Activated CD8-positive, alpha-beta memory T cell treated with anti-CD3 and anti-CD28 coated beads, Interleukin-2, amount 10 ng/mL, durations not matched to agents 7 days and 5 days (primary cell): ENCODE results near the gene TMEM125. TPM values are rescaled to one million over a fixed set of nuclear protein-coding genes. Genes with fewer than 3 reads are reported as not detected.

Source experiments
- ATAC-seq: fragments of 150-1000 bp; cut with Tn5 transposase; one replicate; pipeline ENCODE4 v1.10.0; 2021; ENCODE audit warnings: moderate library complexity
- CTCF ChIA-PET: fragments of 350-600 bp; sonication (Branson Sonifier 250); formaldehyde crosslinking; loops from one replicate; lab custom pipeline; 2021; ENCODE audit warnings: antibody characterized with exemption; lab: Charles Lee
- DNase-seq: peaks from one replicate; pipeline ENCODE4 v3.0.0-alpha.2; 2020
- H3K27ac Mint-ChIP-seq: one replicate; pipeline ENCODE4 v1.8.0; 2021; ENCODE audit warnings: mild to moderate bottlenecking, mixed read lengths
- H3K27me3 Mint-ChIP-seq: one replicate; pipeline ENCODE4 v1.8.0; 2021; ENCODE audit warnings: mixed read lengths
- H3K36me3 Mint-ChIP-seq: one replicate; pipeline ENCODE4 v1.8.0; 2021; ENCODE audit warnings: mild to moderate bottlenecking, mixed read lengths
- H3K4me1 Mint-ChIP-seq: one replicate; pipeline ENCODE4 v1.8.0; 2021; ENCODE audit warnings: mixed read lengths
- H3K4me3 Mint-ChIP-seq: one replicate; pipeline ENCODE4 v1.8.0; 2021; ENCODE audit warnings: mild to moderate bottlenecking, moderate library complexity, mixed read lengths
- H3K9me3 Mint-ChIP-seq: one replicate; pipeline ENCODE4 v1.8.0; 2022; ENCODE audit warnings: low read depth, mixed read lengths
- total RNA-seq, 2 experiments: library from RNA; stranded (reverse); gene quantifications; one replicate each; pipeline ENCODE4 v1.2.3, GENCODE V29; 2021

TMEM125 gene
- total RNA-seq, 2 experiments from 2014 or later, result not detected

DNA sequence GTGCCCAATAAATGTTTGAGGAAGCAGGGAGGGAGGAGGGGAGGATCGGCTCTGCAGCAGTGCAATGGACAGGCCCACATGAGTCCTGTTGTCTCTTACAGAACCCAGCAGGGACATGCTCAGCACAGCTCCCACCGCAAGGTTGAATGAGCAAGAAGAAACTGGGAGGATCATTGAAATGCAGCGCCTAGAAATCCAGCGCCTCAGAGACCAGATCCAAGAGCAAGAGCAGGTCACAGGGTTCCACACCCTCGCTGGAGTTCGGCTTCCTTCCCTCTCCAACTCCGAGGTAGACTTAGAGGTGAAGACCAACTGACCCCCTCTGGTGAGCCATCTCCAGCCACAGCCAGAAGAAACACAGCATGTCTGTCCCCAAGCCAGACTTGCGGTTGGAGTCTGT, 15.9 kb upstream of the TMEM125 start:
- Mint-ChIP-seq H3K4me1 (no peaks in the 10 kb centered on the region), H3K27ac (no peak overlapping the region), H3K9me3 (no peaks in the 10 kb centered on the region), H3K36me3 (no peaks in the 10 kb centered on the region), H3K27me3 (peaks cover 30% of the 10 kb centered on the region), H3K4me3 (no peak overlapping the region)
- CTCF ChIA-PET, result no interaction called here
- DNase-seq (no peak), ATAC-seq (no peak)

DNA sequence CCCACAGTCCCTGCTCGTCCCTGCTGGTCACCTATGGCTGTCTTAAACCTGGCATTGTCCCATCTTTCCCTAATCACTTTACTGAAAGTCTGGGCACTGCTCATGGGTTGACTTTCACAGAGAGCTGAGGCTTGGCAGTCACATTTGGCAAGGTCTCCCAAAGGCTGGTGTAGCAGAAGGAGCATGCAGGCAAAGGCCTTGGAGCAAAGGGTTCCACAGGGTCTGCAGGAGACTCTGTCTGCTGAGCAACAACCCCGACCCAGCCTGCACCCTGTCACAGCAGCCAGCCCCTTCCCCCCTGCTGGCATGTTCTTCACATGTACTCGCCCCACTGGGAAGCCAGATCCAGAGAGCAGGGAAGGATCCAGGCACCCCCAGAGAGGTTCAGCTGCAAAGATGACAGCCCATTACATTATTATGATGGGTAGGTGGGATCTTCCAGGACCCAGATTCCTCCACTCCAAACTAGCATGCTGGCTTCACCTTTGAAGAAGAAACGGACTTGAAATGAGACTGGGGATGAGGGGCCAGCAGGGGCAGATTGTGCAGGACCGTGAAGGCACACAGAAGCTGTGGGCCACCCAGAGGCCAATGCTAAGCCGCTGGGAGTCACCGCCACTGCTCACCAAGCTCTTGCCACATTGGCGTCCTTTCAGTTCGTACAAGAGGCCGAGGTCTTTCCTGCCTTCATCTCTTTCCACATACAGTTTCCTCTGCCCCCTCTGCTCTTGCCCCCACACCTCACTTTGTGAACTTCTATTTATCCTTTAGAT, 14.2 kb upstream of the TMEM125 start:
- Mint-ChIP-seq H3K4me1 (no peaks in the 10 kb centered on the region), H3K27ac (no peak overlapping the region), H3K36me3 (no peaks in the 10 kb centered on the region), H3K27me3 (peaks cover 26% of the 10 kb centered on the region), H3K4me3 (no peak overlapping the region), H3K9me3 (no peaks in the 10 kb centered on the region)
- DNase-seq, result peak; percentile 33
- no peak for ATAC-seq
- CTCF ChIA-PET, result no interaction called here

DNA sequence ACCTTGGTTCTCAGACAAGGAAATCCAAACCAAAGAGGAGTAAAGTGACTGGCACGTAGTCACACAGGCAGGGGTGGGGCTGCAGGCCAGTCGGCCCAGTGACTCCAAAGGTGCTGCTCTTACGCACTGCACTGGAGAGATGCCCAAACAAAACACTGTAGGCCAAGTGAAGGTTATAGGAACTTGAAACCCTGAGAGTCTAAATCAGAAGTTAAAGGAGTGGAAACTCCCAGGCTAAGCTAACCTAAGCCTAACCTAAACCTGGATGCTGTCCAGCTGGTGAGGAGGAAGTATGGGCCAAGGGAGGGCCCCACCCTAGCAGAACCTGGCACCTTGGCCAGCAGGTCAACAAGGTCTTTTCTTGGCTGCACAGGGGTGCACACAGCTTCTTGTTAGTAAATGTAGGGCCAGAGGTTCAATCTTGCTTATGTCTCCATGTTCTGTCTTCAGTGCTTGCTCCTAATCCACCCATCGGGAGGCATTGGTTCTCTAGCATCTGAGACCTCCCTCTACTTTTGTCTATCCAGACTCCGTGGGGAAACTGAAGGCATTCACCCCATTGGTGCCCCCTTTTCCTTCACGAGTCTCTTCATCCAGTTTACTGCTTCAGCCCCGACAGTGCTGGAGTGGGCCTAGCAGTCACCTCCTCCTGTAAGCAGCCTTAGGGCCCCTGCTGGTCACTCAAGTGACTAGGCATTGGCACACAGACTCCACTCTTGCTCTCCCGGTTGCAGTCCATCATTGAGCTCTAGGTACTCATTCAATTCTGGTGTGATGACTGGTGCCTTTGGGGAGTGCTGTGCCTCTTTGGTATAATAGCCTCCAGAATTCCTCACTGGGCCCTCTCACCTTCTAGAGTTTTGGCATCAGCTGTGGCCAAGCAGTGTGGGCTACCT, 12.9 kb upstream of the TMEM125 start:
- Mint-ChIP-seq H3K4me3 (no peak overlapping the region), H3K36me3 (no peaks in the 10 kb centered on the region), H3K4me1 (no peaks in the 10 kb centered on the region), H3K27ac (no peak overlapping the region), H3K27me3 (peaks cover 16% of the 10 kb centered on the region), H3K9me3 (no peaks in the 10 kb centered on the region)
- CTCF ChIA-PET, result no interaction called here
- ATAC-seq (no peak), DNase-seq (peak; percentile 23)

DNA sequence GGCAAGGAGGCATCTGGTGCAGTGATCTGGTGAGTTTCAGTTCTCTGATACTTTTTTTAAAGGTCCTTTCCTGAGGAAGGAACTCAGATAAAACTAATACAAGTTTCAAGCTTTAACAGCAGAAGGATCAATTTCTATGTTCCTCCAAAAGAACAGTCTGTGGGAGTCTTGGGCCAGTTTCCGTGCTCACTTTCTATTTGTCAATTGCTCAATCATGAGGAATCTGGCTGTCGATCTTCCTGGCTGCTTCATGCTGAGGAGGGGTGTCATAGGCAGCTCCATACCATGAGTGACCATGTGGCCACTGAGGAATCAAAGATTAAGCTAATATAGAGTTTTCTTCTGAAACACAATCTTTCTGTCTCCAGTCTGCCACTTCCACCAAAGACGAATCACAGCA, 11.4 kb upstream of the TMEM125 start:
- H3K4me3 Mint-ChIP-seq, result no peak overlapping the region
- no peaks in the 10 kb centered on the region for H3K9me3 Mint-ChIP-seq
- CTCF ChIA-PET, result no interaction called here
- peaks cover 4% of the 10 kb centered on the region for H3K27me3 Mint-ChIP-seq
- no peaks in the 10 kb centered on the region for H3K4me1 Mint-ChIP-seq
- H3K27ac Mint-ChIP-seq, result no peak overlapping the region
- ATAC-seq (no peak), DNase-seq (no peak)
- no peaks in the 10 kb centered on the region for H3K36me3 Mint-ChIP-seq

DNA sequence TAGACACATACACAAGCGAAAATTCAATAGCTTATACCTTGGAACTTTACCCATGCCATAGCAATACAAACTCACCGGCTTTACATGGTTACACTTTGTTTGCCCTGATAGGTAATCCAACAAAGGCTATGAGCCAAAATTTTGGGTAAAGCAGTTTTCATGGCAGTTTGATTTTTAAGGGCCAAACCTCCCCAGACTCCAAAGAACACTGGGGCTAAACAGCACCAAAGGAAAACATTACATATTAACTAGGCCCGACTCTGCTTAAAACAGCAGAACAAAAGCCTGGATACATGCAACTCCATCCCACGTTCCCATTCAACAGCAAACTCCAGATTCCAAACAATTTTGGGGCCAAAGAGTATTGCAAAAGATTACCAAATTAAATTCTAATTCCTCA, 4.4 kb upstream of the TMEM125 start:
- Mint-ChIP-seq H3K27me3 (peaks cover 23% of the 10 kb centered on the region), H3K4me3 (no peak overlapping the region), H3K4me1 (peaks cover under 1% of the 10 kb centered on the region), H3K27ac (no peak overlapping the region), H3K36me3 (peaks cover 3% of the 10 kb centered on the region), H3K9me3 (peaks cover 6% of the 10 kb centered on the region)
- CTCF ChIA-PET, result no interaction called here
- ATAC-seq (no peak), DNase-seq (no peak)

DNA sequence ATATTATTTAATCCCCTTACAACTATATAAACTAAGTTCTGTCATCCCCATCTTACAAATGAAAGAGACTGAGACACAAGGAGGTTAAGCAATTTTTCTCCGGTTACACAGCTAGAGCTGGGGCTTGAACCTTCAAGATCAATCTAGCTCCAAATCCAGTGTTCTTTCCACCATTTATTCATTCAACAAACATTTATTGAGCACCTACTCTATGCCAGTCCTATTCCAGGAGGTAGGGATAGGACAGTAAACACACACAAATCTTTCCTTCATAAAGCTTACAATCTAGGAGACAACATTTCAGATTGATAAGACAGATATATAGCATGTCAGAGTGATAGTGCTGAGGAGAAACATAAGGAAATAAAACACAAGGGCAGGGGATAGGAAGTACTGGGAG, 2.9 kb upstream of the TMEM125 start:
- H3K27ac Mint-ChIP-seq, result no peak overlapping the region
- CTCF ChIA-PET, result no interaction called here
- peaks cover 3% of the 10 kb centered on the region for H3K36me3 Mint-ChIP-seq
- DNase-seq (no peak), ATAC-seq (no peak)
- no peak overlapping the region for H3K4me3 Mint-ChIP-seq
- H3K4me1 Mint-ChIP-seq, result peaks cover 10% of the 10 kb centered on the region
- H3K9me3 Mint-ChIP-seq, result peaks cover 6% of the 10 kb centered on the region
- H3K27me3 Mint-ChIP-seq, result peaks cover 31% of the 10 kb centered on the region

DNA sequence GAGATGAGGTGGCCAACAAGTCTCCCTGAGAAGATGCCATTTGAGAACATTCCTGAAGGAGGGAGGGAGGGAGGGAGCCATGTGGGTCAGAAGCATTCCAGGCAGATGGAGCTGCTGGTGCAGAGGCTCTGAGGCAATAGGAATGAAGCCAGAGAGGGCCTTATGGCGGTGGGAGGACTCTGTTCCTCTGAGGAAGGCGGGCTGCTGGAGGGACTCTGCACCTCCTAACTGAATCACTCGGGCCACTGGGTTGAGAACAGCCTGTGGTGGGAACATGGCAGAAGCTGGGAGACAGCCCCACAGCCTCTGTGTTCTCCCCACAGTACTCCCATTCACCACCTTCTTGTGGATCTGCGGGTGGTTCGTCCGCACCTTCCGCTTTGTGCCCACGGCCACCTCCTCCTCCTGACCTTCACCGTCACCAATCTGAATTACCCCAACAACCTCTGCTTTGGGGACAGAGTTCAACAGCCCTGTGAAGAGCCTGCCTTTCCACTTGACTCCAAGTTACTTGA, 2.4 kb upstream of the TMEM125 start:
- Mint-ChIP-seq H3K27ac (no peak overlapping the region), H3K27me3 (peaks cover 31% of the 10 kb centered on the region), H3K36me3 (peaks cover 3% of the 10 kb centered on the region), H3K4me1 (peaks cover 10% of the 10 kb centered on the region), H3K9me3 (peaks cover 6% of the 10 kb centered on the region), H3K4me3 (no peak overlapping the region)
- DNase-seq (peak; percentile 37), ATAC-seq (no peak)
- CTCF ChIA-PET, result no interaction called here

DNA sequence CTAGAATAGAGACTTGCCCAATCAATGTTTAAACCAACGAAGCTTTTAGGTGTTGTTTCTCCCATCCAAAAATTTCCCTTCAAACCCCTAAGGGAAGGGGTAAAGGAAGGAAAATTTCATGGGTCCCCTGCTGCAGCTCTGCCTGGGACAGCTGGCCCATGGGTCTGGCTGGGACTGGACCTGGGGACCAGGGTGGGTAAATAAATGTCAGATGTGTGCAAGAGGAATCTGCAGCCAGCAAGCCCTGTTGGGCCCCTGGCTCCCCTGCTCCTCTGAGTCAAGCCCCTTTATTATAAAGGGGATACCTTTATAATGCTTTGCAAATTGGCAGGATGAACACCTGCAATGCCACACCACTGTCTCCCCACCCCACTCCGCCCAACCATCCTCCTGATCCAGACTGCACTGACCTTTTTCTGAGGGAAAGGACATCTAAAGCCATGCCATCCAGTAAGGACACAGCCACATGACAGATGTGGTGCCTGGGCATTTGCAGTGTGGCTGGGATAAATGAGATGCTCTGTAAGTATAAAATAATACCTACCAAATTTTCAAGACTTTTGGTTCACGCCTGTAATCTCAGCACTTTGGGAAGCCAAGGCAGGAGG, 1.9 kb upstream of the TMEM125 start:
- CTCF ChIA-PET, result interaction anchor here (0.9 kb wide), 1 partner anchor 146 kb away, joined by 4 read pairs; no protein-coding TSS in a partner anchor

DNA sequence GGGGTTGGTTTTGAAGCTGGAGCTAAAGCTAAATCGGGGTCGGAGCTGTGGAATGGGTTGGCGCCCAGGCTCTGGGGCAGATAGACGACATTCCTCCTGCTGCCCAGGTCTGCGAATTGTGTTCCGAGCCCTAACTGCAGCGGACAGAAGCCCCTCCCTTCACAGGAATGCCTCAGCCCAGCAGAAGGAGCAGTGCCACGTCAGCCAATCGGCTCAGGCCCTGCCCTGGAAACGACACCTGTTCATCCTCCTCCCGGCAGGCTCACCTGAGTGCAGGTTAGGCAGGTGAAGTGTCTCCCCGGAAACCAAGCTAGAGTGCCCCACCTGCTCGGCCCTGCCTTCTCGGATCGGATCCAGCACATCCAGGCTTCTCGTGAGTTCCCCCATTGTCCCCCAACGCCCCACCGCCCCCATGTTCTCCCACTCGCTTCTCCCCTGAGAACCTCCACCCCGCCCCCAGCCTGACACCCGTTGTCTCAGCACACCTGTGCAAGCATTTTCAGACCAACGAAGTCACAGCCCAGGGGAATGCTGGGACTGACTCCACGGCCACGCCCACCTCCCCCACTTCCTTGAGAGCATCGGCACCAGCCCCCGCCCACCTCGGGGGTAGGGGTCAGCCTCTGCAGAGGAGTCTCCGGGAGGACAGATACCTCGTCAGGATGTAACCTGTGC, 775 bp downstream of the TMEM125 start:
- DNase-seq, result no peak
- H3K4me1 Mint-ChIP-seq, result peaks cover 25% of the 10 kb centered on the region
- CTCF ChIA-PET, result no interaction called here
- no peak for ATAC-seq
- H3K27ac Mint-ChIP-seq, result no peak overlapping the region
- H3K27me3 Mint-ChIP-seq, result peaks cover 28% of the 10 kb centered on the region
- H3K9me3 Mint-ChIP-seq, result no peaks in the 10 kb centered on the region
- H3K4me3 Mint-ChIP-seq, result no peak overlapping the region
- H3K36me3 Mint-ChIP-seq, result peaks cover 5% of the 10 kb centered on the region

More for the DNA sequence above, 1.9 kb upstream of the TMEM125 start:
- no peak overlapping the region for H3K27ac Mint-ChIP-seq
- H3K4me1 Mint-ChIP-seq, result peaks cover 10% of the 10 kb centered on the region
- peaks cover 6% of the 10 kb centered on the region for H3K9me3 Mint-ChIP-seq
- H3K27me3 Mint-ChIP-seq, result peaks cover 31% of the 10 kb centered on the region
- no peak overlapping the region for H3K4me3 Mint-ChIP-seq
- peak; percentile 4 for DNase-seq
- peaks cover 3% of the 10 kb centered on the region for H3K36me3 Mint-ChIP-seq
- ATAC-seq, result no peak

DNA sequence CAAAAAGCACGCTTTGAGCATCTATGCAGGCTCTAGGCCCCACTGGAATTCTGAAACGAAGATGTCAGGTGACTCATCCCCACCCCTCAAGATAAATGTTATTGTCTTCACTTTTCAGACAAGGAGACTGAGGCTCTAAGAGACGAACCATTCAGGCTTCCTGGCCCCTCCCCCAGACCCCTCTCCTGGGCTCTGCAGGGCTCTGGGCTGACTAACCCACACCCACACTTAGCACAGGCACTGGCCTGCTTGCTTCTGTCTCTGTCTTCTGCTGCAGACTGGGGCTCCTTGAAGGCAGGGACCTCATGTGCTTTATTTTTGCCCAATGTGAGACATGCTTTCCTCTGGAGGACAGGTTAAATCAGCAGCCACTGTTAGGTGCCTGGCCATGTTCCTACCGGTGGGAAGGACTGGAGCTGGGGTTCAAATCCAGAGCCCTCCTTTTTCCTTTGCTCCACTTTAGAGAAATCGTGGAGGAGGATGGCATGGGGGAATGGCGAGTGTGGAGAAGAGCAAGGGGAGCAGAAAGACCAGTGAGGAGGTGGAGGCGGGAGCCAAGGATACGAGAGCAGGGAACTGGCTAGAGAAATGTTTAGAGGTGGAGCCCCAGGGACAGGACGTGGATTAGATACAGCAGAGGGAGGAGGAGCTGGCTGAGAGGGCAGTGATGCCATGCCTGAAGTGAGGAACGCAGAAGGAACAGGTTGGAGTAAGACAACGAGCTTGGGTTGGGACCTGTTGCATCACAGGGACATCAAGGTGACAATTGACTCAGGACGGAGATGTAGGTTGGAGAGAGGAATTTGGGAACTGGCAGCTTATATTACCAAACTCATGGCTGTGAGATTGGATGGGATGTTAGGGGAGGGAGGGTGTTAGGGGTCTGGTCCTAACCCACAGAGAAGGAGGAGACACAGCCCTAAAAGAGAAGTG, 1.7 kb downstream of the TMEM125 start:
- DNase-seq, result no peak
- Mint-ChIP-seq H3K27ac (no peak overlapping the region), H3K27me3 (peaks cover 28% of the 10 kb centered on the region), H3K4me1 (peaks cover 26% of the 10 kb centered on the region), H3K4me3 (no peak overlapping the region), H3K36me3 (peaks cover 5% of the 10 kb centered on the region), H3K9me3 (no peaks in the 10 kb centered on the region)
- CTCF ChIA-PET, result no interaction called here
- no peak for ATAC-seq

DNA sequence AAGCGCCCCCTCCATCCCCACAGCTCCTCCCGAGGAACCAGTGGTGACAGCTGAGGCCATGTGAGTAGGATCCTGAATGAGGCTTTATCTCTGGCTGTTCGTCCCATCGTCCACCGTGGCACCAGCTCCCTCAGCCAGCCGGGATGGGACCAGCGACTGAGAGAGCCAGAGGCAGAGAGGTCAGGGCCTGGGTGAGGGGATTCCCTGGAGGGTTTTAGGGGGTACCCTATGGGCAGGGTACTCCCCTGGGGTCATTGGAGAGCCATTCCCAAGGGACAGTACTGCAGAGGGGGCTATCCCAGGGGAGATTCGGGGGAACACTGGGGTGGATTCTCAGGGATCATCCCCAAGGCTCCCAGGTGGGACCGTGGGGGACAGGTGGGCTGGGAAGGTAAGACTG, 2.4 kb downstream of the TMEM125 start:
- H3K4me1 Mint-ChIP-seq, result peaks cover 26% of the 10 kb centered on the region

More for the DNA sequence above, 2.4 kb downstream of the TMEM125 start:
- no peak overlapping the region for H3K27ac Mint-ChIP-seq
- ATAC-seq (no peak), DNase-seq (no peak)
- H3K4me3 Mint-ChIP-seq, result no peak overlapping the region
- H3K9me3 Mint-ChIP-seq, result no peaks in the 10 kb centered on the region
- H3K36me3 Mint-ChIP-seq, result peaks cover 5% of the 10 kb centered on the region
- CTCF ChIA-PET, result no interaction called here
- H3K27me3 Mint-ChIP-seq, result peaks cover 28% of the 10 kb centered on the region
